Measurements from ENCODE around the gene PPP1R3D. TPM values are rescaled to one million over a fixed set of nuclear protein-coding genes. Genes with fewer than 3 reads are reported as not detected.

PPP1R3D gene
- total RNA-seq, 1 experiment from 2014 or later = 3.1 TPM

GRCh38 chr20:59988141-59988540, 48.0 kb upstream of the PPP1R3D start:
- H3K23ac ChIP-seq (ENCODE audit: insufficient read length, low read depth, low read length) = no peak overlapping the region
- H4K5ac ChIP-seq (ENCODE audit: insufficient read length, low read depth, low read length) = no peak overlapping the region
- H3K79me2 ChIP-seq (ENCODE audit: insufficient read depth, low read length) = no peaks in the 10 kb centered on the region
- no peak for DNase-seq
- H3K9me3 Mint-ChIP-seq = no peaks in the 10 kb centered on the region; a peak in 1 of 5 replicates
- no peak overlapping the region for H2BK5ac ChIP-seq (ENCODE audit: insufficient read length, low read length)
- no peak overlapping the region for H3K56ac ChIP-seq (ENCODE audit: insufficient read length, low read depth, low read length)
- no peaks in the 10 kb centered on the region for H3K9me3 ChIP-seq (ENCODE audit: control insufficient read depth, low read depth, low read length)
- H3K14ac ChIP-seq (ENCODE audit: insufficient read depth, low read length) = no peak overlapping the region
- H3K79me1 ChIP-seq (ENCODE audit: insufficient read depth, low read depth, low read length, poor library complexity, severe bottlenecking) = no peaks in the 10 kb centered on the region
- no peak overlapping the region for H2BK20ac ChIP-seq (ENCODE audit: low read depth, low read length, poor library complexity, severe bottlenecking)
- peaks cover 25 to 31% of the 10 kb centered on the region in 2 experiments for H3K4me1 Mint-ChIP-seq
- no peak overlapping the region for H2BK15ac ChIP-seq (ENCODE audit: low read depth, low read length)
- H3K36me3 Mint-ChIP-seq (ENCODE audit: insufficient read depth in 1 of 3, low read depth in 3 of 3) = peaks cover 0 to 2% (median 0%) of the 10 kb centered on the region in 3 experiments; a peak in 2 of 7 replicates
- H3K18ac ChIP-seq (ENCODE audit: insufficient read length, low read depth, low read length) = no peak overlapping the region
- H3K23me2 ChIP-seq (ENCODE audit: insufficient read length, low read depth, low read length, poor library complexity, severe bottlenecking) = no peaks in the 10 kb centered on the region
- no peak overlapping the region for H2AFZ ChIP-seq (ENCODE audit: low read length)
- no CpG with 5 or more reads among the region's 5 CpGs for WGBS (ENCODE audit: extremely low coverage, insufficient read length, low lambda C conversion rate)
- no peak overlapping the region for H3K9ac ChIP-seq (ENCODE audit: extremely low read depth, insufficient read length, low read length)
- H3K27ac Mint-ChIP-seq = no peak overlapping the region
- H3K4me1 ChIP-seq (ENCODE audit: insufficient read depth, low read length) = no peaks in the 10 kb centered on the region
- no peak overlapping the region for H3K27ac ChIP-seq (ENCODE audit: insufficient read length, low read depth, low read length)
- H2BK12ac ChIP-seq (ENCODE audit: insufficient read length, low read depth, low read length) = no peak overlapping the region
- no peak overlapping the region for H2BK120ac ChIP-seq (ENCODE audit: low read depth, low read length, poor library complexity, severe bottlenecking)
- TF ChIP-seq, protein P1, sequence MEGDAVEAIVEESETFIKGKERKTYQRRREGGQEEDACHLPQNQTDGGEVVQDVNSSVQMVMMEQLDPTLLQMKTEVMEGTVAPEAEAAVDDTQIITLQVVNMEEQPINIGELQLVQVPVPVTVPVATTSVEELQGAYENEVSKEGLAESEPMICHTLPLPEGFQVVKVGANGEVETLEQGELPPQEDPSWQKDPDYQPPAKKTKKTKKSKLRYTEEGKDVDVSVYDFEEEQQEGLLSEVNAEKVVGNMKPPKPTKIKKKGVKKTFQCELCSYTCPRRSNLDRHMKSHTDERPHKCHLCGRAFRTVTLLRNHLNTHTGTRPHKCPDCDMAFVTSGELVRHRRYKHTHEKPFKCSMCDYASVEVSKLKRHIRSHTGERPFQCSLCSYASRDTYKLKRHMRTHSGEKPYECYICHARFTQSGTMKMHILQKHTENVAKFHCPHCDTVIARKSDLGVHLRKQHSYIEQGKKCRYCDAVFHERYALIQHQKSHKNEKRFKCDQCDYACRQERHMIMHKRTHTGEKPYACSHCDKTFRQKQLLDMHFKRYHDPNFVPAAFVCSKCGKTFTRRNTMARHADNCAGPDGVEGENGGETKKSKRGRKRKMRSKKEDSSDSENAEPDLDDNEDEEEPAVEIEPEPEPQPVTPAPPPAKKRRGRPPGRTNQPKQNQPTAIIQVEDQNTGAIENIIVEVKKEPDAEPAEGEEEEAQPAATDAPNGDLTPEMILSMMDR (conservative IDR thresholded peaks at IDR 0.05) = no peak
- peaks cover 2% of the 10 kb centered on the region; the same call in 1 of the 2 replicates for H3K27me3 Mint-ChIP-seq (ENCODE audit: low read depth)
- no peak overlapping the region for H3T11ph ChIP-seq (ENCODE audit: low read length)
- H3K4me2 ChIP-seq (ENCODE audit: insufficient read depth, insufficient read length, low read length) = no peak overlapping the region
- no peak overlapping the region for H4K8ac ChIP-seq (replicated peaks; ENCODE audit: insufficient read length, low read depth, low read length)
- H2AK5ac ChIP-seq (ENCODE audit: insufficient read length, low read length) = no peak overlapping the region
- H4K91ac ChIP-seq (ENCODE audit: insufficient read length, low read depth, low read length) = no peak overlapping the region
- no peak overlapping the region for H3K4ac ChIP-seq (ENCODE audit: low read depth, low read length)
- no peaks in the 10 kb centered on the region for H4K20me1 ChIP-seq (ENCODE audit: control insufficient read depth, insufficient read depth, insufficient read length)
- no peak overlapping the region for H3K4me3 Mint-ChIP-seq
- H3K27me3 ChIP-seq (ENCODE audit: insufficient read depth, low read length) = no peaks in the 10 kb centered on the region

Data from H9 (cell line).